Loucy (cell line): Measurements from ENCODE around the gene MTHFD2L.

Experiments used
- H2AFZ ChIP-seq: fragments of 200-600 bp; sonication (generic); 2 replicates; pipeline ENCODE4 v1.6.0; 2016; ENCODE audit warnings: antibody characterized with exemption, mild to moderate bottlenecking, low read length, moderate library complexity
- H3F3A ChIP-seq: fragments of 200-600 bp; 2 replicates; pipeline ENCODE4 v1.6.0; 2016; ENCODE audit warnings: antibody characterized with exemption, low read depth, mild to moderate bottlenecking
- H3K27me3 ChIP-seq: fragments of 200-600 bp; sonication (generic); 2 replicates; pipeline ENCODE4 v1.6.1; 2014; ENCODE audit warnings: low read length, mild to moderate bottlenecking; ENCODE audit not compliant: insufficient read depth, poor library complexity, severe bottlenecking
- H3K36me3 ChIP-seq: fragments of 200-600 bp; sonication (generic); 2 replicates; pipeline ENCODE4 v1.6.1; 2016; ENCODE audit warnings: low read length; ENCODE audit not compliant: insufficient read depth
- H3K4me1 ChIP-seq: fragments of 200-600 bp; sonication (generic); 2 replicates; pipeline ENCODE4 v1.5.1; 2014; ENCODE audit warnings: low read length, mild to moderate bottlenecking; ENCODE audit not compliant: insufficient read depth, poor library complexity, severe bottlenecking
- H3K4me2 ChIP-seq: fragments of 200-600 bp; sonication (generic); 2 replicates; pipeline ENCODE4 v1.6.0; 2014; ENCODE audit warnings: antibody characterized with exemption, low read length, low read depth, mild to moderate bottlenecking; ENCODE audit not compliant: poor library complexity, severe bottlenecking
- H3K4me3 ChIP-seq: fragments of 200-600 bp; sonication (generic); 2 replicates; pipeline ENCODE4 v1.5.1; 2014; ENCODE audit warnings: low read length, mild to moderate bottlenecking, mixed read lengths; ENCODE audit not compliant: poor library complexity, severe bottlenecking
- H3K79me2 ChIP-seq: fragments of 200-600 bp; sonication (generic); 2 replicates; pipeline ENCODE4 v1.6.1; 2014; ENCODE audit warnings: low read length; ENCODE audit not compliant: insufficient read depth
- H3K9ac ChIP-seq: fragments of 200-600 bp; sonication (generic); 2 replicates; pipeline ENCODE4 v1.6.0; 2014; ENCODE audit warnings: mild to moderate bottlenecking, low read depth, low read length, moderate library complexity; ENCODE audit not compliant: poor library complexity, severe bottlenecking
- H3K9me2 ChIP-seq: fragments of 200-600 bp; sonication (generic); replicated peaks from 2 replicates; pipeline ENCODE4 v1.6.1; 2016; ENCODE audit warnings: low read depth, low read length, mixed read lengths
- H3K9me3 ChIP-seq: fragments of 200-600 bp; sonication (generic); 2 replicates; pipeline ENCODE4 v1.6.1; 2014; ENCODE audit warnings: mild to moderate bottlenecking, antibody characterized with exemption, low read length, low read depth; ENCODE audit not compliant: insufficient read depth
- H4K20me1 ChIP-seq: fragments of 200-600 bp; sonication (generic); 2 replicates; pipeline ENCODE4 v1.6.0; 2014; ENCODE audit warnings: antibody characterized with exemption, low read length, mild to moderate bottlenecking; ENCODE audit not compliant: insufficient read depth, poor library complexity, severe bottlenecking
- CTCF ChIP-seq: fragments of 200-600 bp; sonication (generic); conservative IDR thresholded peaks from 2 replicates; pipeline ENCODE4 v1.5.1; 2014; ENCODE audit warnings: mild to moderate bottlenecking, antibody characterized with exemption, low read length
- EZH2phosphoT487 ChIP-seq: fragments of 200-600 bp; IDR thresholded peaks from 2 replicates; pipeline ENCODE4 v1.6.1; 2018; ENCODE audit warnings: antibody characterized with exemption, mild to moderate bottlenecking, moderate library complexity, borderline replicate concordance

The MTHFD2L gene

GRCh38 chr4:74174421-74174820, 16.5 kb downstream of the MTHFD2L start:
- Histone ChIP-seq H3K9me3 (no peaks in the 10 kb centered on the region), H3K27me3 (no peaks in the 10 kb centered on the region), H3K9me2 (no peaks in the 10 kb centered on the region), H3K79me2 (no peaks in the 10 kb centered on the region), H3K4me2 (no peak overlapping the region), H3F3A (no peaks in the 10 kb centered on the region), H3K9ac (no peak overlapping the region), H3K4me3 (no peak overlapping the region), H2AFZ (no peak overlapping the region), H3K4me1 (no peaks in the 10 kb centered on the region), H3K36me3 (peaks cover 5% of the 10 kb centered on the region; the same call in 1 of the 2 replicates), H4K20me1 (no peaks in the 10 kb centered on the region)
- no peak for TF ChIP-seq EZH2phosphoT487
- no peak for TF ChIP-seq CTCF

- H3K27me3 ChIP-seq: no peaks in the 10 kb centered on the region
- no peaks in the 10 kb centered on the region for H3K9me3 ChIP-seq
- TF ChIP-seq CTCF (no peak), EZH2phosphoT487 (no peak)
Measured at GRCh38 chr4:74174941-74175340, 17.0 kb downstream of the MTHFD2L start.

GRCh38 chr4:74175379-74175778, 17.5 kb downstream of the MTHFD2L start:
- H3K79me2 ChIP-seq: no peaks in the 10 kb centered on the region
- no peak overlapping the region for H2AFZ ChIP-seq
- no peak overlapping the region for H3K4me2 ChIP-seq
- no peak overlapping the region for H3K9ac ChIP-seq
- H3K9me2 ChIP-seq: no peaks in the 10 kb centered on the region
- no peaks in the 10 kb centered on the region for H3K27me3 ChIP-seq
- no peaks in the 10 kb centered on the region for H4K20me1 ChIP-seq
- H3K4me1 ChIP-seq: no peaks in the 10 kb centered on the region
- peaks cover 5% of the 10 kb centered on the region; the same call in 1 of the 2 replicates for H3K36me3 ChIP-seq
- no peaks in the 10 kb centered on the region for H3K9me3 ChIP-seq
- TF ChIP-seq CTCF: no peak
- TF ChIP-seq EZH2phosphoT487: no peak
- no peak overlapping the region for H3K4me3 ChIP-seq
- no peaks in the 10 kb centered on the region for H3F3A ChIP-seq

More at GRCh38 chr4:74174941-74175340, 17.0 kb downstream of the MTHFD2L start:
- Histone ChIP-seq H3K4me3 (no peak overlapping the region), H3K9ac (no peak overlapping the region), H3K4me1 (no peaks in the 10 kb centered on the region), H3F3A (no peaks in the 10 kb centered on the region), H3K9me2 (no peaks in the 10 kb centered on the region), H2AFZ (no peak overlapping the region), H3K36me3 (peaks cover 5% of the 10 kb centered on the region; the same call in 1 of the 2 replicates), H3K79me2 (no peaks in the 10 kb centered on the region), H3K4me2 (no peak overlapping the region), H4K20me1 (no peaks in the 10 kb centered on the region)
